Activated CD4-positive, alpha-beta T cell treated with anti-CD3 and anti-CD28 coated beads, Interleukin-2, amount 10 ng/mL, durations not matched to agents 7 days and 5 days (primary cell): ENCODE measurements around the gene SPTB. TPM values are rescaled to one million over a fixed set of nuclear protein-coding genes. Genes with fewer than 3 reads are reported as not detected.
A peak's percentile ranks its signal among the peaks of the same experiment; 100 is the strongest.
"Not testable (repeated sequence)": the region's sequence is repeated elsewhere in the genome, so short reads cannot be mapped to it uniquely, and the experiment has no call there.

Experiments
- CTCF ChIA-PET: fragments of 350-600 bp; sonication (Branson Sonifier 250); formaldehyde crosslinking; loops from one replicate; lab custom pipeline; 2021; ENCODE audit warnings: antibody characterized with exemption; lab: Charles Lee
- POLR2A ChIA-PET: fragments of 350-600 bp; sonication (Branson Sonifier 250); formaldehyde crosslinking; loops from one replicate; lab custom pipeline; 2021; ENCODE audit warnings: antibody characterized with exemption; lab: Charles Lee
- DNase-seq: peaks from one replicate; pipeline ENCODE4 v3.0.0-alpha.2; 2020
- H3K27ac Mint-ChIP-seq: one replicate; pipeline ENCODE4 v1.8.0; 2021; ENCODE audit warnings: mild to moderate bottlenecking, moderate library complexity, mixed read lengths
- H3K27me3 Mint-ChIP-seq: one replicate; pipeline ENCODE4 v1.8.0; 2021; ENCODE audit warnings: mixed read lengths
- H3K36me3 Mint-ChIP-seq: one replicate; pipeline ENCODE4 v1.8.0; 2021; ENCODE audit warnings: low read depth, mixed read lengths
- H3K4me1 Mint-ChIP-seq: one replicate; pipeline ENCODE4 v1.8.0; 2021; ENCODE audit warnings: mixed read lengths
- H3K4me3 Mint-ChIP-seq: one replicate; pipeline ENCODE4 v1.8.0; 2021; ENCODE audit warnings: mild to moderate bottlenecking, moderate library complexity, mixed read lengths
- H3K9me3 Mint-ChIP-seq: one replicate; pipeline ENCODE4 v1.8.0; 2021; ENCODE audit warnings: mixed read lengths
- total RNA-seq, 2 experiments: library from RNA; stranded (reverse); gene quantifications; one replicate each; pipeline ENCODE4 v1.2.3, GENCODE V29; 2021

Gene SPTB
- total RNA-seq, 2 experiments from 2014 or later: not detected

DNA sequence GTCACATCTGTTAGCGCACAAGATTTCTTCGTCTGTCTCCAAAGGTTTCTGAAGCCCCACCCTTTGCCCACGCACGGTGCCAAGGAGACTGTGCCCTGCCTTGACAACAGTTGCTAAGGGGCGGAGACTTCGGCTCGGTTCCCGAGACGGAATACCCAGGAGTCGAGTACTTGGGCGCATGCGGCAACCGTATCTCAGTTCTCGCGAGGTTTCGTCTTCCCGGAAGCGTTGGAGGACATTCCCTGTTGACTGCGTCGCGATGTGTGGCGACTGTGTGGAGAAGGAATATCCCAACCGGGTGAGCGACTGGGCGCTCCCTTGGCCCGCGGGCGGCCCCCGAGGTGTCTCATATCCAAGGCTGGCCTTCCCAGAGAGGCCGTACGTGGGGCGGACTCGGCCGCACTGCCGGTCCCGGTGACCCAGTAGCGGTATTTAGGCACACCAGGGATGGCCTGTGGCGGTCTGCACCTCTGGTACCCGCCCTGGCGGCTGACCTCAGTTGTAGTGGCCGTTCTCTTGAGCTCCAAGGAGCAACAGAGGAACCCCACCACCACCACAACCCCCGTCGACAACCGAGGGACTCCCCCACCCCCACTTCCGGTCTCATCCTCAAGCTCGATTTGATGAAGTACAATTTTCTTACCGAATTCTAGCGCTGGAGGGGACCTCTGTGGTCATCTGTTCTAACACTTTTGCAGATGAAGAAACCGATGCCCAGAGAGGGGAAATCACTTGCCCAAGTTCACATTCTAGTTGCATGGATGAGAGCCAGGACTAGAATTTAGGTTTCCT lies 34.7 kb upstream of the SPTB start, which contains the start of gene CHURC1:
Gene CHURC1, plus strand, starts transcription at position 219 of the 792 bp plus-strand sequence. Its CDS starts 41 bp downstream, at position 260.
- peak within 1 kb of the TSS; percentile 87 for H3K4me3 Mint-ChIP-seq
- peak; percentile 99 for DNase-seq

DNA sequence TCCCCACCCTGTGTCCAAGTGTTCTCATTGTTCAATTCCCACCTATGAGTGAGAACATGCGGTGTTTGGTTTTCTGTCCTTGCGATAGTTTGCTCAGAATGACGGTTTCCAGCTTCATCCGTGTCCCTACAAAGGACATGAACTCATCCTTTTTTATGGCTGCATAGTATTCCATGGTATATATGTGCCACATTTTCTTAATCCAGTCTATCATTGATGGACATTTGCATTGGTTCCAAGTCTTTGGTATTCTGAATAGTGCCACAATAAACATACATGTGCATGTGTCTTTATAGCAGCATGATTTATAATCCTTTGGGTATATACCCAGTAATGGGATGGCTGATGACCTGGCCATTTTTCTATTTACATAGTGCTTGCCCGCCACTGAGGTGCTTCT lies 33.8 kb upstream of the SPTB start:
- H3K27ac Mint-ChIP-seq: peak overlapping the region; percentile 93
- POLR2A ChIA-PET, H3K27me3 Mint-ChIP-seq, DNase-seq, H3K9me3 Mint-ChIP-seq, CTCF ChIA-PET: not testable (repeated sequence)
- peaks cover 41% of the 10 kb centered on the region for H3K4me1 Mint-ChIP-seq
- H3K36me3 Mint-ChIP-seq: peaks cover 28% of the 10 kb centered on the region
- H3K4me3 Mint-ChIP-seq: peak overlapping the region; percentile 87

More for the DNA sequence above, 34.7 kb upstream of the SPTB start, which contains the start of gene CHURC1:
- CTCF ChIA-PET: interaction anchor here (0.8 to 1.8 kb wide), 5 partner anchors 10 to 101 kb away, joined by 3 to 9 read pairs (median 4); no protein-coding TSS in a partner anchor
- POLR2A ChIA-PET: interaction anchor here (0.6 to 1.1 kb wide), 2 partner anchors 13 to 25 kb away, joined by 4 to 5 read pairs; no protein-coding TSS in a partner anchor
- H3K27me3 Mint-ChIP-seq: peaks cover 7% of the 10 kb centered on the region
- H3K9me3 Mint-ChIP-seq: no peaks in the 10 kb centered on the region
- peaks cover 43% of the 10 kb centered on the region for H3K4me1 Mint-ChIP-seq
- H3K36me3 Mint-ChIP-seq: peaks cover 33% of the 10 kb centered on the region
- peak within 1 kb of the TSS; percentile 93 for H3K27ac Mint-ChIP-seq

DNA sequence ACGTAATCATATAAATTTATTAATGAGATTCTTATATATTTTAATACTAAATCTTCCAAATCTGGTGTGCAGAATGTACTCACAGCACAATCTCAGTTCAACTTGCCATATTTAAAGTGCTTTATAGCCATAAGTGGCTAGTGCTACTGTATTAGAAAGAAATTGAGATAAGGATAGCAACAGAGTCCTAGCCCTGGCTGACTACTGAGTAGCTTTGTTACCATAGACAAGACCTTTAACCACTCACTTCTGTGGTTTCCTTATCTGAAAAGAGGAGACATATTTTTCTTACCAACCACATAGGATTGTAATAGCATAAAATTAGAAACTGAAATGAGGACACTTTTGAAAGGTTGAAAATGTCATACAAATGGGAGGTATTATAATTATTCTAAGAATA lies 32.6 kb upstream of the SPTB start:
- H3K27ac Mint-ChIP-seq: no peak overlapping the region
- POLR2A ChIA-PET: no interaction called here
- CTCF ChIA-PET: interaction anchor here (2.1 kb wide), 1 partner anchor 24 kb away, joined by 6 read pairs; no protein-coding TSS in a partner anchor
- DNase-seq: no peak
- no peak overlapping the region for H3K4me3 Mint-ChIP-seq
- H3K4me1 Mint-ChIP-seq: peaks cover 30% of the 10 kb centered on the region
- peaks cover 11% of the 10 kb centered on the region for H3K27me3 Mint-ChIP-seq
- H3K36me3 Mint-ChIP-seq: peaks cover 18% of the 10 kb centered on the region
- H3K9me3 Mint-ChIP-seq: no peaks in the 10 kb centered on the region

DNA sequence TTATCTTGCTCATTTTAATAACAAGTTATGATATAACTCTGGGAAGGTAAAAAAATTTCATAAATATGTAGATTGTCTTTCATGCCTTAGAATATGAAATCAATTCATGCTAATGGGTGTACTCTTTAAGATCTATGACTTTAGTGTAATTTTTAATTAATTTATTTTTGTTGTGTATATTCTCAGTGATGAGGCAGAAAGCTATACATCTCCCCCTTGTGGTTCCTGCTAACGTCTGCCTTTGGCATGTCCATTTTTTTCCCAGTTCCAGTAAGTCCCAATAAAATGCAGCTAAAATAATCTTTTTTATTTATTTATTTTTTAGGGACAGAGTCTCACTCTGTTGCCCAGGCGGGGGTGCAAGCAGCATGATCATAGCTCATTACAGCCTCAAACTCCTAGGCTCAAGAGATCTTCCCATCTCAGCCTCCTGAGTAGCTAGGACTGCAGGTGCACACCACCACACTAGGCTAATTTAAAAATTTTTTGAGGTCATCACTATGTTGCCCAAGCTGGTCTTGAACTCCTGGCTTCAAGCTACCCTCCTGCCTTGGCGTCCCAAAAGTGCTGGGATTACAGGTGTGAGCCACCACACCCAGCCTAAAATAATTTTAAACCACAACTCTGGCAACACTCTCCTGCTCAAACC lies 31.3 kb upstream of the SPTB start:
- POLR2A ChIA-PET: interaction anchor here (0.6 kb wide), 1 partner anchor 1322 kb away, joined by 13 read pairs; no protein-coding TSS in a partner anchor
- CTCF ChIA-PET: interaction anchor here (0.5 to 2.1 kb wide), 5 partner anchors 11 to 516 kb away, joined by 3 to 6 read pairs (median 3); no protein-coding TSS in a partner anchor
- no peak overlapping the region for H3K27ac Mint-ChIP-seq
- peaks cover 15% of the 10 kb centered on the region for H3K27me3 Mint-ChIP-seq
- H3K9me3 Mint-ChIP-seq: no peaks in the 10 kb centered on the region
- no peak overlapping the region for H3K4me3 Mint-ChIP-seq
- H3K36me3 Mint-ChIP-seq: peaks cover 11% of the 10 kb centered on the region
- peaks cover 23% of the 10 kb centered on the region for H3K4me1 Mint-ChIP-seq
- DNase-seq: no peak

DNA sequence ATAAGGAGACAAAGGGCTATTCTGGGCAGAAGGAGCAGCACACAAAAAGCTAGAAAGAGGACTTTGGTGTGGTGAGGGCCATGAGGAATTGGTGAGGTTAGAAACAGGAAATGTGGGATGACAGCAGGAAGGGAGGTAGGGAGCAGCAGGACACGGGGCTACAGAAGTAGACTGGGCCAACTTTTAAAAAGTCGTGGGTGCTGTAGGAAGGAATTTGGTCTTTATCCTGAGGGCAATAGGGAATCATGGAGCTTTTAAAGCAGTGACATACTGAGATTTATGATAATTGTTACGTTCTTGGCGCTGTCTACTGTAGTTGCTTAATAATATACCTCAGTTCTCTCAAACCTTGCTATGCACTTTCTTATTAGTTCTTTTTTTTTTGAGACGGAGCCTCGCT lies 26.3 kb upstream of the SPTB start:
- CTCF ChIA-PET: no interaction called here
- no peak for DNase-seq
- H3K27ac Mint-ChIP-seq: no peak overlapping the region
- H3K9me3 Mint-ChIP-seq: no peaks in the 10 kb centered on the region
- H3K4me3 Mint-ChIP-seq: no peak overlapping the region
- no peaks in the 10 kb centered on the region for H3K36me3 Mint-ChIP-seq
- no peaks in the 10 kb centered on the region for H3K4me1 Mint-ChIP-seq
- H3K27me3 Mint-ChIP-seq: peaks cover 23% of the 10 kb centered on the region
- POLR2A ChIA-PET: interaction anchor here (0.6 kb wide), 1 partner anchor 518 kb away, joined by 4 read pairs; the partner anchor contains the start of gene MTHFD1

DNA sequence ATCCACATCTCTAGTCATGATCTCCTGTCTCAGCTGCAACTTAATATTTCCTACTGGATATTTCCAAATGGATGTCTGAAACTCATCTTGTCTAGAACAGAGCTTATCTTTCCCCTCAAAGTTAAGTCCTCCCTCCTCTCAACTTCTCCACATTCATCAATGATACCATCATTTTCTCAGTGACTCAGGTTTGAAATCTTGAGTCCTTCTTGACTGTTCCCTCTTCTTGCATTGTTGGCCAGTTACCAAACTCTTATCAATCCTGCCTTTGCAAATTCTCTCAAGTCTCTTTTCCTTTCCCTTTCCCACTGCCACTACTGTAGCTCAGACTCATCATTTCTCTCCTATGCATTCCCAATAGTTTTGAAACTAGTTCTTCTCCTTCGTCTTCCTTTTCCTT lies 20.3 kb upstream of the SPTB start:
- H3K27me3 Mint-ChIP-seq: peaks cover 31% of the 10 kb centered on the region
- no peak overlapping the region for H3K27ac Mint-ChIP-seq
- H3K36me3 Mint-ChIP-seq: no peaks in the 10 kb centered on the region
- no peaks in the 10 kb centered on the region for H3K4me1 Mint-ChIP-seq
- DNase-seq: no peak
- H3K4me3 Mint-ChIP-seq: no peak overlapping the region
- no peaks in the 10 kb centered on the region for H3K9me3 Mint-ChIP-seq
- POLR2A ChIA-PET: interaction anchor here (0.7 kb wide), 1 partner anchor 103 kb away, joined by 5 read pairs; no protein-coding TSS in a partner anchor
- CTCF ChIA-PET: interaction anchor here (0.6 to 1.1 kb wide), 2 partner anchors 11 to 21 kb away, joined by 3 read pairs; no protein-coding TSS in a partner anchor

DNA sequence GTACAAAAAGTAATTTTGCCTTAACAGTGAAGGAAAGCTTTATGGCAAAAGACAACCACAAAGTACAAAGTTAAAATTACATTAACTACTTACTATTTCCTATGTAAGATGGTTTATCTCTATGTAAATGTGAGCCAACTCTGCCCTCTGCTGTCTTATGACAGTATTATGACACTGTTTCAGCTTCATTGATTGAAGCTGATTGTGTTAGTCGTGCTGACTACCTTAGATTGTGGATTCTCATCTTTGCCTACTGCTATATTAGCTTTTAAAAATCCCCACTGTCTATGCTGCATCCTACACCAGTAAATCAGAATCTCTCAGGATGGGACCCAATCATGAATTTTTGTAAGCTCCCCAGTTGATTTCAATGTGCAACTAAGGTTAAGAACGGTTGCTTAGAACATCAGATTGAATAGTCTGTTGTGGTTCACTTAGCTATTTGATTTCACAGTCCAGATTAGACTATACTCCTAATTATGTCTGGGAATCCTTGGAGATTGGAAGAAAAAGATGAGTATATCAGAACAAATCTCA lies 12.2 kb upstream of the SPTB start:
- peak; percentile 70 for DNase-seq
- Mint-ChIP-seq H3K27ac (no peak overlapping the region), H3K27me3 (peaks cover 29% of the 10 kb centered on the region), H3K4me1 (no peaks in the 10 kb centered on the region), H3K9me3 (no peaks in the 10 kb centered on the region), H3K4me3 (no peak overlapping the region), H3K36me3 (no peaks in the 10 kb centered on the region)
- POLR2A ChIA-PET: interaction anchor here (0.5 to 0.6 kb wide), 2 partner anchors 9 to 15 kb away, joined by 3 to 4 read pairs; no protein-coding TSS in a partner anchor
- CTCF ChIA-PET: interaction anchor here (0.7 to 4.8 kb wide), 25 partner anchors 11 to 241 kb away, joined by 3 to 36 read pairs (median 4); partner anchors contain the start of gene SPTB

DNA sequence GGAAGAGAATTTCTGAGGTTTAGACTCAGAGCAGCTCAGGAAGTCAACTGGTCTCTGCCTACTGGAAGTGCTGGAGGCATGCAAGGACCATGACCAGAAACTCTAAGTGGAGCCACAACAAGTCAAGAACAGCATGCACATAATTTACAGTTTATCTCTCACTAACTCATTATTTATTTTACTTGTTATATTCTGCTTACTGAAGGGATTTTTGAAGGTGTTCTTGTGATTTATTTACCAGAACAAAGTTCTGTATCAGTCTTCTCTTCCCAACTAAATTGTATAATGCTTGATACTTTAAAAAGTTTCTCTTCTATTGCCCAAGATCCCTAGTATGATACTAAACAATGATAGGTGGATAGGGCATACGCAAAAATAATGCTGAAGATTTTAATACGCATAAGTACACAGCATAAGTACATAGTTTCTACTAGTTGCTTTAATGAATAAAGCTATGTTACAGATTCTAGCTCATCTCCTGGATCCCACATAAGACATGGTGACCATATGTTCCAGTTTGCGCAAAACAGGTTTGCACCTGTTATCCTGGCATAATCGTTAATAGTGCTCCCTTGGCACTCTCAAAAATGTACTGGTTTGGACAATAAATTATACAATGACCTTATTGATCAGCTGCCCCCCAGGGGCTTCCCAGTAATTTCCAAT lies 11.6 kb upstream of the SPTB start:
- POLR2A ChIA-PET: interaction anchor here (0.5 to 0.6 kb wide), 3 partner anchors 9 to 15 kb away, joined by 3 to 4 read pairs (median 3); no protein-coding TSS in a partner anchor
- H3K27me3 Mint-ChIP-seq: peaks cover 30% of the 10 kb centered on the region
- no peak overlapping the region for H3K27ac Mint-ChIP-seq

DNA sequence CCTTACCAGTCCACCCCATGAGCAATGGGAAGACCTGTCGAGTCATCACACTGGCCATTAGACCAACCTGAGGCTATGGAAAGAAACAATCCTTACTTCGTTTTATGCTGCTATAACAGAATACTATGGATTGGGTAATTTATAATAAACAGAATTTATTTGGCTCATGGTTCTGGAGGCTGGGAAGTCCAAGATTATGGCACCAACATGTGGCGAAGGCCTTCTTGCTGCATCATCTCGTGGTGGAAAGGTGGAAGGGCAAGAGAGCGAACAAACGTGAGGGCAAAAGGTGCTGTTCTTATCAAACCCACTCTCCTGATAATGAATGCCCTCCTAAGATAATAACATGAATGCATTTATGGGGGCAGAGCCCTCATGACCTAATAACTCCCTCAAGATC lies 9.6 kb upstream of the SPTB start:
- ChIA-PET POLR2A (no interaction called here), CTCF (interaction anchor here (0.6 to 4.8 kb wide), 3 partner anchors 9 to 90 kb away, joined by 3 to 36 read pairs (median 3); partner anchors contain the start of gene SPTB)
- no peaks in the 10 kb centered on the region for H3K9me3 Mint-ChIP-seq
- H3K36me3 Mint-ChIP-seq: no peaks in the 10 kb centered on the region
- no peak for DNase-seq
- H3K4me3 Mint-ChIP-seq: no peak overlapping the region
- H3K4me1 Mint-ChIP-seq: no peaks in the 10 kb centered on the region
- no peak overlapping the region for H3K27ac Mint-ChIP-seq
- peaks cover 43% of the 10 kb centered on the region for H3K27me3 Mint-ChIP-seq

More for the DNA sequence above, 11.6 kb upstream of the SPTB start:
- no peaks in the 10 kb centered on the region for H3K9me3 Mint-ChIP-seq
- CTCF ChIA-PET: interaction anchor here (0.6 to 4.8 kb wide), 22 partner anchors 11 to 602 kb away, joined by 3 to 36 read pairs (median 4); partner anchors contain the start of gene SPTB
- no peaks in the 10 kb centered on the region for H3K4me1 Mint-ChIP-seq
- DNase-seq: no peak
- no peak overlapping the region for H3K4me3 Mint-ChIP-seq
- H3K36me3 Mint-ChIP-seq: no peaks in the 10 kb centered on the region

DNA sequence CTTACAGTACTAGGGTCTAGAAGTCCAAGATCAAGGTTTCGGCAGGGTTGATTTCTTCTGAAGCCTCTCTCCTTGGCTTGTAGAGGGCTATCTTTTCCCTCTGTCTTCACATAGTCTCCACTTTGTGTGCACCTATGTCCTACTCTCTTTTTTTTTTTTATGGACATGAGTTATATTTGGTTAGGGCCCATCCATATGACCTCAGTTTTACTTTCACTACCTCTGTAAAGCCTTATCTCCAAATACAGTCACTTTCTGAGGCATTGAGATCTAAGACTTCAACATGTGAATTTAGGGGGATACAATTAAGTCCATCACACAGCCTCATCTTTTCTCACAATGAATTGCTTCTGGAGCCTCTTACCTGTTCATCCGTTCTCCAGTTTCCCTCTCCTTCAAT lies 5.9 kb upstream of the SPTB start:
- DNase-seq: no peak
- H3K36me3 Mint-ChIP-seq: no peaks in the 10 kb centered on the region
- no peak overlapping the region for H3K4me3 Mint-ChIP-seq
- peaks cover 14% of the 10 kb centered on the region for H3K4me1 Mint-ChIP-seq
- CTCF ChIA-PET: no interaction called here
- no peak overlapping the region for H3K27ac Mint-ChIP-seq
- peaks cover 56% of the 10 kb centered on the region for H3K27me3 Mint-ChIP-seq
- POLR2A ChIA-PET: no interaction called here
- H3K9me3 Mint-ChIP-seq: no peaks in the 10 kb centered on the region

DNA sequence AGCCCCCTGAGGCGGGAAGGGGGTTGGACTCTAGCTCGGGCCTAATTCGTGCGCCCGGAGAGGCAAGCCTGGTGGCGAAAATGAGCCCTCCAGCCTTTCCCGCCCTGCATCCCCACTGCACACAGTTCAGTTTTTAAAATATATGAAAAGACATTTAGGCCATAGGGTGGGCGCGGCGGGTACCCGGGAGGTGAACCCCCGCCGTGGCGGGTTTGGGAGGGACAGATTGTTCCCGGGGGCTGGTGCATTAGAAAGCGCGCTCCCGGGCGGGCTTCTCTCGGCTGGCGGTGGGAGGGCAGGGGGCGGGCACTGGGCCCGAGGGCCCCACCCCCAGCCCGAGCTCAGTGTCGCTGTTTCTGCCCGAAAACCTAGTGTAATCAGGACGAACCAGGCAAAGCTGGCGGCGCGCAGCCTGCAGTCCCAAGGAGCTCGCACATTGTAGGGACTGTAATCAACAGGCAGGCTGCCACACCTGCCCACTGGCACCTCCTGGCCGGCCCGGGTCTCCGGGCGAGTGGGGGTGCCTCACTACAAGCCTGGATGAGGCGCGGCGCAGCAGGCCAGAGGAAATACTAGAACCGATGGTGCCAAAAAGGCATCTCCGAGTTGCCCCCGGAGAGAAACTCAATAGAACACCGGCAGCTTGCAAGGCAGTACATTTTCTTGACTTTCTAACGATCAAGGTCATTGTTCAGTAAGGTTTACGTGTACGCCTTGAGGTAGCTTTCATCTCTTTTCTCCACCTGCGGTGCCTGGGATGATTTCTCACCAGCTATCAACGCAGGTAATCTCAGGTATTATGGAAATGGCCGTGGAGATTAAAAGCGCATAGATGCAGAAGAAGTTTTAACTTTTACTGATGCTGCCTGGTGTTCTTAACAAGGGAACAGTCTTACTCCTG lies 764 bp upstream of the SPTB start:
- Mint-ChIP-seq H3K36me3 (no peaks in the 10 kb centered on the region), H3K27me3 (peaks cover 68% of the 10 kb centered on the region), H3K27ac (no peak overlapping the region), H3K9me3 (no peaks in the 10 kb centered on the region), H3K4me3 (peak overlapping the region; percentile 79), H3K4me1 (peaks cover 16% of the 10 kb centered on the region)
- POLR2A ChIA-PET: no interaction called here
- CTCF ChIA-PET: interaction anchor here (1.0 to 5.5 kb wide), 5 partner anchors 11 to 103 kb away, joined by 3 to 36 read pairs (median 5); no protein-coding TSS in a partner anchor
- DNase-seq: peak; percentile 66
